Tongue (tissue), 2 donors: ENCODE measurements around the gene PPP2R2C. TPM values are rescaled to one million over a fixed set of nuclear protein-coding genes. Genes with fewer than 3 reads are reported as not detected.

Experiments used
- DNase-seq: peaks from one replicate; pipeline ENCODE4 v3.0.0-alpha.2; 2015
- total RNA-seq: library from RNA; depleted of rRNA; stranded (reverse); fragments of >200 nt; gene quantifications from one replicate; pipeline ENCODE4 v1.2.3, GENCODE V29; 2014

Gene PPP2R2C
- total RNA-seq, 1 donor from 2014 or later: 8.8 TPM

DNA sequence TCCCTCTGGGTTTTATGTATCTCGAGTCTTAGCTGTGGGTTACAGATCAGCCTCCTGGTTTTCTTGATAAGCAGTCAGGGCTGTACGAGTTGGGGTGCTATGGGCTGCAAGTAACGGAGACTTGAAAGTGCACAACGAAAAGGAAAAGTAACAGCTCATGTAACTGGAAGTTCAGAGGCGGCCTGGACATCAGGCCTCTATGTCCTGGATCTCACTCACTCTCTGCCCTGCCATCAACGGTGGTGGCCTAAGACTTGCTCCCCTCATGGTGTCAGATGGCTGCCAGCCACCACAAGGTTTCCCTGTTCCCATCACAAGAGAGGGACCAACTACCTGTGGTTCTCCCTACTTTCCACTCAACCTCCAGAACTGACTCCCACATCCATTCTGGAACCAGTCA is 4.8 kb downstream of the PPP2R2C start:
- DNase-seq: no peak

DNA sequence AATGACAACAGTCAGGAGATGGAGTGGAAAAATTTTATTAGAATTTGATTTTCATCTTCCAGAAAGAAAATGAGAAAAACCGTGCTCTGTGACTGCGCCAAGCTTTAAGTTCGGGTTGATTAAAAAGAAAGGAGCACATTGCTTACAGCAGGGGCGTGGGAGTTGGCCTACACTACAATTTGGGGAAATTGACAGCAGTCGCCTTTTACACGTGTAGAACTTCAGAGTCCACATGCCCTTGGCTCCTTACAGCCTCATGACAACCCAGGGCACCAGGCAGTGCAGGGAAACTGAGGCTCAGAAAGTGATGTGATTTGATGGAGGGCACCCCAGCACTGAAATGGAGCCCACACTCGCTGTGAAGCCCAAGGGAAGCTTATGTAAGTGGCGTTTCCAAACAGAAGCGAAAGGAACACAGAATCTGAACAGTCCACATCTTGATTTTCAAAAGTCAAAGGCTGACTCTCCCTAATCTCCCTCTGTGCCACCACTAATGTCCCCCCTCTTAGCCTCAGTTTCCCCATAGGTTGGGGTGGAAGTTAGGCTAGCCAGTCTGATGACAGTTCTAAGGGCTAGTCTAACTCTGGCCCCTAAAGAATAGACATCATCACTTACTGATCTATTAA is 5.5 kb downstream of the PPP2R2C start:
- DNase-seq: no peak

- no peak for DNase-seq
Measured at GRCh38 chr4:6465955-6466354, 6.5 kb downstream of the PPP2R2C start.

GRCh38 chr4:6464842-6465588 is 7.4 kb downstream of the PPP2R2C start:
- no peak for DNase-seq

GRCh38 chr4:6463311-6464289 is 8.8 kb downstream of the PPP2R2C start:
- no peak for DNase-seq

- DNase-seq: no peak
Measured at GRCh38 chr4:6461301-6462165, 10.9 kb downstream of the PPP2R2C start.

DNA sequence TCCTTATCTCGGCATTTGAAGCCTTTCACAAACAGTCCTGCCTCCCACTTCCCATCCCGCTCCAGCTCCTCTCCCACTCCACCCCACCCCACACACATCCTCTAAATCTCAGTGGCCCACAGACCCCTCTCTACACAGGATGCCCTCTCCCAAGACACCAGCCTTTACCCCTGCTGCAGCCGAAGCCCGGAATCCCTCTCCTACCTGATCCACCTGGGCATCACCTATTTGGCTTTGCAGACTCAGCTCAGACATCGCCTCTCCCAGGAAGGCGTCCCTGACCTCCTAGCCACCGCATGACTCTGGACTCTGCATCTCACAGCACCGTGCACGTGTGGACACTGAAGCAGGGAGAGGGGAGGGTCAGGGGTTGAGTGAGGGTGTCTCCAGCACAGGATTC is 11.5 kb downstream of the PPP2R2C start:
- no peak for DNase-seq

DNA sequence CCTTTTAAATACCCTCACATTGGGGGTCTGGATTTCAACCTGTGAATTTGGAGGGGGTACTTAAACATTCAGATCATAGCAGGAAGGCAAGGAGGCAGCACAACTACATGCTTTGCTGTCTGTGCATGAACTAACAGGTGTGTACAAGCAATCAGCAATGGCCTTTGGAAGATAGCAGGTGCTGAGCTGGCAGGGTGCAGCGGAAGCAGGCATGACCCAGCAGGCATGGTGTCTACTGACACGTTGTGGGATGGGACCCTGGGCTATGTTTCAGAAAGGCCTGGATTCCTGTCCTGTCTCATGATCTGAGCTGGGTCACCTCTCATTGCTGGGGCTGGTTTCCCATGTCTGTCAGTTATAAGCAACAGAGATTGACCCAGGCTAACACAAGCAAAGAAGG is 13.9 kb downstream of the PPP2R2C start:
- DNase-seq: no peak

- DNase-seq: no peak
Measured at GRCh38 chr4:6456450-6456849, 16.0 kb downstream of the PPP2R2C start.

GRCh38 chr4:6454112-6454910 is 18.1 kb downstream of the PPP2R2C start:
- DNase-seq: no peak

DNA sequence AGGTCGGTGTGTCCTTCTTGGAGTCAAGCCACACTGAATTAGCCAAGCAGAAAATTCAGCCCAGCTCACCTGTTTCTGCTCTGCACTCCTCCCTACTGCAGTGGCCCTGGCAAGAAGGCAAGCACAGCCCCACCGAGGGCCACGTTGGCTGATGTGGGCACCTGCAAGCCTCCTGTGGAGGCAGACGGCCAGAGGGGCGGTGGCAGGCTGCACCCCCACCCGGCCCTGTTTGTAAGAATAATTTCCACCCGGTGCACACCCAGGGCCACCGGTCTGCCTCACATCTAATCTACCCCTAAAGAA is 18.8 kb downstream of the PPP2R2C start:
- DNase-seq: no peak

DNA sequence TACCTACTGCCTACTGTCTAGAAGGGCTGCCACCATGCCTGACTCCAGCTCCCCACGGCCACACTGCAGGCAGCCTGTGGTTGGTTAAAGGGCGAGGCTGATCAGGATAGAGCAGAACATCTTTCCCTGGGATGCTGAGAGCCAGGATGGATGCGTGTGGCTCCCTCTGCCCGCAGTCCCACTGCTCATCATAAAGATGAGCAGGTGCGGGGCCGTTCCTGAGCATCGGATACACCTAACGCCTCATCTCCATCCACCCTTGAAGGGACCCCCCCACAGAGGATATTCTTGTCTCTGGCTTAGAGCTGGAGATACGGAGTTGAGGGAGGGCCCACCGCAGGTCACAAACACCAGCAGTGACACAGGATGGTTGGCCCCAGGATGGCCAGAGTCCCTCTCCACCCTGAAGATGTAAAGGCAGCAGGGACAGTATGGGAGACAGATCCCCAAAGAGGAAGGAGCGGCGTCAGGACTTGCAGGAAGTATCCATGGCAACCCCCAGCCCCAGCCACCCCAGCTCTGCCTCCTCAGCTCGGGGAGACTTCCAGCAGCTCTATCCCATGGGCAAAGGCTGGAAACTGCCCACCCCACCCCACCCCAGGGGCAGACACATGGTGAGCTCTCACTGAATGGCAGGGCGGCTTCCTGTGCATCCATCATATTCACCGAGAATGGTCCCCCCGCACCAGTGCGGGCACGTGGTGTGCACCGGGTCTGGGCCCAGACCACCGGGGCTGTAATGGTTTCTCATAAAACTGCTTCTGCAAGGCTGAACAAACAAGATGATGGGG is 19.3 kb downstream of the PPP2R2C start:
- no peak for DNase-seq

DNA sequence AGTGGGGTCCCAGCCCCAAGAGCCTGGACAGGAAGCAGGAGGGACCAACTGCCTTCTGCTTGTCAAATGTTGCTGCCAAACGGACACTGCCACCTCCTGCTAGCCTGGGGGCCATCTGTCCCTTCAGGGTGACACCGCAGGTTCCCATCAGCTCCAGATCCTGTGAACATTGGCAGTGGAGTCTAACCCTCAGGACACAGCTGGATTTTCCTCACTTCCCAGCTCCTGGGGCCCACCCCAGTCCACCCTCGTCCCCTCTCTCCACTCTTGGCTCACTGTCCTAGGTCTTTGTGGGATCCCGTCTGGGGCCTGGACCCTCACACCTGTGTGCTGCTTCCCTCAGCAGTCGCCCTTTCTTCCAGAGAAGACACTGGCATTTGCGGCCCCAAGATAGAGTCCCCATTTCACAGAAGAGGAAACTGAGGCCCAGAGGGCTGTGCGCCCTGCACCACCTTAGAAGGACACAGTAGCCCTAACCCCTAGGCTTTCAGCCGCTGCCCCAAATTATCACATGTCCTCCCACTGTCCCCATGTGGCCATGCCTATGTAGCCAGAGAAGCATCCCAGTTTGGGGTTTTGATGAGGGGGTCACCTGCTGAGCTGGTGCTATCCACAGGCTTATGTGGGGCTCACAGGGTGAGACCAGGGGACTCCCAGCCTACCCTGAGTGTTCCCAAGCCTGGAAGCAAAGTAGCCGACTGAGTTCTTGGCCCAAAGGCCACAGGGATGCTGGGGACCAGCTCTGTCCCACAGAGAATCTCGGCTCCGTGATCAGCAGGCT is 20.1 kb downstream of the PPP2R2C start:
- DNase-seq: no peak

- DNase-seq: no peak
Measured at GRCh38 chr4:6451309-6451708, 21.1 kb downstream of the PPP2R2C start.

DNA sequence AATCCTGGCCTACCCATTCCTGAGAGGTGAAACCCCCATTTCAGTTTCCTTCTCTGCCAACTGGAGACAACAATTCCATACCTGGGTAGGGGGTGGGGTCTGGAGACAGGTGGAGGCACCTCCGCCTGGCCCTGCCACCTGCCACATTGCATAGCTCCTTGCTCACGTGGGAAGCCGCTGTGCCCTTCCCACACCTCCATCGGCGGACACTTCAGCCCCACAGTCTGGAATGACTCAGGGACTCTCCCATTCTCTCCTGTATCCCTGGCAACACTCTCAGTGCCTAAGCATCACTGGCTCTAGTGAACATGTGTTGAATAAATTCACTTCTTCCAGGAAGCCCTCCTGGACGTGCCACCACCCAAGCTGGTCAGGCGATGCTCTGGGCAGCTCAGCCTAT is 21.7 kb downstream of the PPP2R2C start:
- DNase-seq: no peak

GRCh38 chr4:6449746-6450369 is 22.6 kb downstream of the PPP2R2C start:
- no peak for DNase-seq

DNA sequence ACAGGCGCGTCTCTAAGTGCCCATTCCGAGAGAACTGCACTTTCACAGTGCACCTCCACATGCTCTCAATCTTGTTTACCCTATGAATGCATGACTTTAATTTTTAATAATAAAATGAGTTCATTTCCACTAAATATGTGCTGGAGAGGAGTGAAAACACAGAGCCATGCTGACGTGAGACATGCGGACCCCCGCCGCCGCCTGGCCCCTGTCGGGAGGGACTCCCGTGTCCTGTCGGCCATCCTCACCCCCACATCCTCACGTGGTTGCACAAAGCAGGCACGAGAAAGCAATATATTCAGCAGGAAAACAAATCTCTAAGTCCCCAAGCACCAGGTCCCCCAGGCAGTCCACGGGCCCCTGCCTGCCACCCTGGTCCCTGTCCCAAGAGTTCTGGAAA is 23.1 kb downstream of the PPP2R2C start:
- no peak for DNase-seq

- DNase-seq: no peak
Measured at GRCh38 chr4:6448476-6449170, 23.8 kb downstream of the PPP2R2C start.
